H9 (cell line): ENCODE results near the gene GRIA2. TPM values are rescaled to one million over a fixed set of nuclear protein-coding genes. Genes with fewer than 3 reads are reported as not detected.

ENCODE experiments used
- DNase-seq: peaks from one replicate; pipeline ENCODE4 v3.0.0-alpha.2; 2017
- H2AFZ ChIP-seq: one replicate; pipeline ENCODE4 v1.6.1; 2013; ENCODE audit warnings: mild to moderate bottlenecking, low read length, control low read depth, moderate library complexity
- H2AK5ac ChIP-seq: 2 replicates; pipeline ENCODE4 v1.6.1; 2013; ENCODE audit warnings: low read length, control low read depth, mixed read lengths; ENCODE audit not compliant: insufficient read length
- H2BK120ac ChIP-seq: one replicate; pipeline ENCODE4 v1.6.1; 2013; ENCODE audit warnings: low read depth, mild to moderate bottlenecking, low read length, control low read depth, inconsistent platforms; ENCODE audit not compliant: poor library complexity, severe bottlenecking
- H2BK12ac ChIP-seq: 2 replicates; pipeline ENCODE4 v1.6.1; 2013; ENCODE audit warnings: low read length, control low read depth, mixed read lengths, low read depth; ENCODE audit not compliant: insufficient read length
- H2BK15ac ChIP-seq: 2 replicates; pipeline ENCODE4 v1.6.1; 2013; ENCODE audit warnings: low read depth, low read length, control low read depth
- H2BK20ac ChIP-seq: one replicate; pipeline ENCODE4 v1.6.1; 2013; ENCODE audit warnings: low read depth, mild to moderate bottlenecking, low read length, control low read depth, inconsistent platforms; ENCODE audit not compliant: poor library complexity, severe bottlenecking
- H2BK5ac ChIP-seq: 2 replicates; pipeline ENCODE4 v1.6.1; 2013; ENCODE audit warnings: low read length, control low read depth, mixed read lengths; ENCODE audit not compliant: insufficient read length
- H3K14ac ChIP-seq: 2 replicates; pipeline ENCODE4 v1.6.1; 2013; ENCODE audit warnings: low read length, control low read depth; ENCODE audit not compliant: insufficient read depth
- H3K18ac ChIP-seq: 2 replicates; pipeline ENCODE4 v1.6.1; 2013; ENCODE audit warnings: low read depth, mild to moderate bottlenecking, mixed read lengths, low read length, control low read depth; ENCODE audit not compliant: insufficient read length
- H3K23ac ChIP-seq: 2 replicates; pipeline ENCODE4 v1.6.1; 2013; ENCODE audit warnings: low read length, control low read depth, mixed read lengths, low read depth; ENCODE audit not compliant: insufficient read length
- H3K23me2 ChIP-seq: 2 replicates; pipeline ENCODE4 v1.6.1; 2013; ENCODE audit warnings: low read depth, mild to moderate bottlenecking, mixed read lengths, low read length, control low read depth; ENCODE audit not compliant: insufficient read length, poor library complexity, severe bottlenecking
- H3K27ac ChIP-seq: 2 replicates; pipeline ENCODE4 v1.5.1; 2013; ENCODE audit warnings: low read length, control low read depth, mixed read lengths, low read depth; ENCODE audit not compliant: insufficient read length
- H3K27me3 ChIP-seq: 2 replicates; pipeline ENCODE4 v1.6.1; 2013; ENCODE audit warnings: low read length, control low read depth, inconsistent platforms; ENCODE audit not compliant: insufficient read depth
- H3K4ac ChIP-seq: 2 replicates; pipeline ENCODE4 v1.6.1; 2013; ENCODE audit warnings: low read depth, mild to moderate bottlenecking, control low read depth, inconsistent platforms, low read length, moderate library complexity
- H3K4me1 ChIP-seq: 2 replicates; pipeline ENCODE4 v1.6.1; 2013; ENCODE audit warnings: low read length, control low read depth, inconsistent platforms; ENCODE audit not compliant: insufficient read depth
- H3K4me2 ChIP-seq: 2 replicates; pipeline ENCODE4 v1.6.1; 2013; ENCODE audit warnings: low read length, control low read depth, mixed read lengths; ENCODE audit not compliant: insufficient read length, insufficient read depth
- H3K56ac ChIP-seq: 2 replicates; pipeline ENCODE4 v1.6.1; 2013; ENCODE audit warnings: low read depth, mild to moderate bottlenecking, mixed read lengths, low read length, control low read depth; ENCODE audit not compliant: insufficient read length
- H3K79me1 ChIP-seq: 2 replicates; pipeline ENCODE4 v1.6.1; 2013; ENCODE audit warnings: low read depth, mild to moderate bottlenecking, moderate library complexity, low read length, control low read depth, inconsistent platforms; ENCODE audit not compliant: insufficient read depth, poor library complexity, severe bottlenecking
- H3K79me2 ChIP-seq: 2 replicates; pipeline ENCODE4 v1.6.1; 2013; ENCODE audit warnings: low read length, control low read depth, inconsistent platforms; ENCODE audit not compliant: insufficient read depth
- H3K9ac ChIP-seq: 2 replicates; pipeline ENCODE4 v1.6.1; 2013; ENCODE audit warnings: low read length, control low read depth, mixed read lengths; ENCODE audit not compliant: insufficient read length; ENCODE audit errors: extremely low read depth
- H3K9me3 ChIP-seq: one replicate; pipeline ENCODE4 v1.6.1; 2013; ENCODE audit warnings: low read depth, low read length, inconsistent platforms; ENCODE audit not compliant: control insufficient read depth
- H3T11ph ChIP-seq: one replicate; pipeline ENCODE4 v1.6.1; 2013; ENCODE audit warnings: mild to moderate bottlenecking, low read length, control low read depth, inconsistent platforms
- H4K20me1 ChIP-seq: one replicate; pipeline ENCODE4 v1.6.1; 2013; ENCODE audit not compliant: control insufficient read depth, insufficient read length, insufficient read depth
- H4K5ac ChIP-seq: 2 replicates; pipeline ENCODE4 v1.6.1; 2013; ENCODE audit warnings: low read depth, mild to moderate bottlenecking, mixed read lengths, low read length, control low read depth; ENCODE audit not compliant: insufficient read length
- H4K8ac ChIP-seq: replicated peaks from 2 replicates; pipeline ENCODE4 v1.6.1; 2013; ENCODE audit warnings: low read length, control low read depth, mixed read lengths, low read depth; ENCODE audit not compliant: insufficient read length
- H4K91ac ChIP-seq: 2 replicates; pipeline ENCODE4 v1.6.1; 2013; ENCODE audit warnings: low read depth, mild to moderate bottlenecking, moderate library complexity, mixed read lengths, low read length, control low read depth; ENCODE audit not compliant: insufficient read length
- H3K27ac Mint-ChIP-seq, 3 experiments: 2 replicates in 2 of 3; 3 replicates in 1 of 3; pipeline ENCODE4 v1.8.0; 2020 to 2021; ENCODE audit warnings: mixed read lengths in 3 of 3, mild to moderate bottlenecking in 1 of 3, moderate library complexity in 1 of 3
- H3K27me3 Mint-ChIP-seq: 2 replicates; pipeline ENCODE4 v1.8.0; 2021; ENCODE audit warnings: low read depth, mild to moderate bottlenecking, moderate library complexity, mixed read lengths
- H3K36me3 Mint-ChIP-seq, 3 experiments: 2 replicates in 2 of 3; 3 replicates in 1 of 3; pipeline ENCODE4 v1.8.0; 2020 to 2021; ENCODE audit warnings: low read depth in 3 of 3, mixed read lengths in 3 of 3; ENCODE audit not compliant: insufficient read depth in 1 of 3
- H3K4me1 Mint-ChIP-seq, 2 experiments: 2 replicates each; pipeline ENCODE4 v1.8.0; 2020; ENCODE audit warnings: mixed read lengths in 2 of 2
- H3K4me3 Mint-ChIP-seq, 2 experiments: 2 replicates in 1 of 2; 3 replicates in 1 of 2; pipeline ENCODE4 v1.8.0; 2020 to 2021; ENCODE audit warnings: mild to moderate bottlenecking in 2 of 2, mixed read lengths in 2 of 2, moderate library complexity in 1 of 2
- H3K9me3 Mint-ChIP-seq, 2 experiments: 2 replicates in 1 of 2; 3 replicates in 1 of 2; pipeline ENCODE4 v1.8.0; 2020; ENCODE audit warnings: mild to moderate bottlenecking in 2 of 2, mixed read lengths in 2 of 2, moderate library complexity in 1 of 2
- CTCF ChIP-seq: fragments of 200-600 bp; sonication (generic); conservative IDR thresholded peaks from 3 replicates; pipeline ENCODE4 v1.8.0; 2021; ENCODE audit warnings: antibody characterized with exemption, mild to moderate bottlenecking
- WGBS: extraction: QIAGEN DNeasy Blood & Tissue Kit; methylation state at CpG from one replicate; pipeline ENCODE4 v1.1.7; 2013; ENCODE audit warnings: missing lambda C conversion rate, low lambda C conversion rate, mixed read lengths; ENCODE audit not compliant: insufficient read length; ENCODE audit errors: extremely low coverage; 5-methylcytosine and 5-hydroxymethylcytosine counted together
- total RNA-seq: library from RNA; stranded (reverse); gene quantifications from 2 replicates; pipeline ENCODE4 v1.2.1, GENCODE V29; 2021

The GRIA2 gene
- total RNA-seq, 1 experiment from 2014 or later, result not detected

GRCh38 chr4:157389741-157390140 is 169.2 kb downstream of the GRIA2 start:
- Histone ChIP-seq H3K4me2 (no peak overlapping the region), H3K14ac (no peak overlapping the region), H3K4me1 (no peaks in the 10 kb centered on the region), H3K4ac (no peak overlapping the region), H3T11ph (no peak overlapping the region), H4K8ac (no peak overlapping the region), H3K27ac (no peak overlapping the region), H3K9ac (no peak overlapping the region), H4K91ac (no peak overlapping the region), H2BK5ac (no peak overlapping the region), H2BK120ac (no peak overlapping the region), H3K23me2 (no peaks in the 10 kb centered on the region), H3K18ac (no peak overlapping the region), H2BK15ac (no peak overlapping the region), H3K27me3 (no peaks in the 10 kb centered on the region), H2AFZ (no peak overlapping the region), H2BK20ac (no peak overlapping the region), H3K9me3 (no peaks in the 10 kb centered on the region), H2AK5ac (no peak overlapping the region), H4K20me1 (no peaks in the 10 kb centered on the region), H3K79me2 (no peaks in the 10 kb centered on the region), H3K56ac (no peak overlapping the region), H4K5ac (no peak overlapping the region), H3K23ac (no peak overlapping the region), H2BK12ac (no peak overlapping the region), H3K79me1 (no peaks in the 10 kb centered on the region)
- H3K4me1 Mint-ChIP-seq, result peaks cover 7 to 11% of the 10 kb centered on the region in 2 experiments
- no peaks in the 10 kb centered on the region; a peak in 2 of 5 replicates for H3K9me3 Mint-ChIP-seq
- no peak for DNase-seq
- no peak overlapping the region for H3K27ac Mint-ChIP-seq
- H3K4me3 Mint-ChIP-seq, result no peak overlapping the region
- no peaks in the 10 kb centered on the region for H3K27me3 Mint-ChIP-seq
- H3K36me3 Mint-ChIP-seq, result no peaks in the 10 kb centered on the region
- WGBS, result no CpG with 5 or more reads among the region's 3 CpGs
- no peak for TF ChIP-seq CTCF
